Trophoblast cell (in vitro differentiated cells and primary cell): ENCODE results near the gene FREM1.

Experiments
- DNase-seq, 2 donors: peaks; one replicate each; pipeline ENCODE4 v3.0.0-alpha.2; 2016
- H2AFZ ChIP-seq: 2 replicates; pipeline ENCODE4 v1.6.1; 2013; ENCODE audit warnings: low read length, moderate library complexity, mild to moderate bottlenecking; ENCODE audit not compliant: insufficient read depth, poor library complexity
- H2AK5ac ChIP-seq: 2 replicates; pipeline ENCODE4 v1.6.1; 2013; ENCODE audit warnings: mild to moderate bottlenecking, low read length
- H2BK120ac ChIP-seq: 2 replicates; pipeline ENCODE4 v1.6.1; 2013; ENCODE audit warnings: low read length, mild to moderate bottlenecking, moderate library complexity; ENCODE audit not compliant: insufficient read depth, poor library complexity
- H2BK12ac ChIP-seq: 2 replicates; pipeline ENCODE4 v1.6.1; 2013; ENCODE audit warnings: mild to moderate bottlenecking, low read length, moderate library complexity
- H2BK5ac ChIP-seq: 2 replicates; pipeline ENCODE4 v1.6.1; 2013; ENCODE audit warnings: low read length, low read depth, moderate library complexity, mild to moderate bottlenecking; ENCODE audit not compliant: poor library complexity
- H3K14ac ChIP-seq: 2 replicates; pipeline ENCODE4 v1.6.1; 2013; ENCODE audit warnings: mild to moderate bottlenecking, low read length
- H3K18ac ChIP-seq: 2 replicates; pipeline ENCODE4 v1.6.1; 2013; ENCODE audit warnings: mild to moderate bottlenecking, low read length
- H3K23ac ChIP-seq: 2 replicates; pipeline ENCODE4 v1.6.1; 2013; ENCODE audit warnings: low read length
- H3K27ac ChIP-seq: 2 replicates; pipeline ENCODE4 v1.5.1; 2013; ENCODE audit warnings: low read depth, mild to moderate bottlenecking, inconsistent platforms, low read length, moderate library complexity
- H3K27me3 ChIP-seq: 2 replicates; pipeline ENCODE4 v1.6.1; 2013; ENCODE audit warnings: inconsistent platforms, mild to moderate bottlenecking, low read length, moderate library complexity; ENCODE audit not compliant: insufficient read depth
- H3K36me3 ChIP-seq, 2 experiments: 1 replicate in 1 of 2; 2 replicates in 1 of 2; pipeline ENCODE4 v1.6.1; 2013; ENCODE audit warnings: low read length in 2 of 2, mild to moderate bottlenecking in 2 of 2, moderate library complexity in 1 of 2; ENCODE audit not compliant: insufficient read depth in 2 of 2, control insufficient read depth in 1 of 2
- H3K4ac ChIP-seq: 2 replicates; pipeline ENCODE4 v1.6.1; 2013; ENCODE audit warnings: low read depth, mild to moderate bottlenecking, low read length, moderate library complexity
- H3K4me1 ChIP-seq, 2 experiments: 1 replicate in 1 of 2; 2 replicates in 1 of 2; pipeline ENCODE4 v1.6.1; 2013; ENCODE audit warnings: low read length in 2 of 2, mild to moderate bottlenecking in 2 of 2, moderate library complexity in 1 of 2; ENCODE audit not compliant: insufficient read depth in 2 of 2, control insufficient read depth in 1 of 2
- H3K4me2 ChIP-seq: 2 replicates; pipeline ENCODE4 v1.6.1; 2013; ENCODE audit warnings: inconsistent platforms, mild to moderate bottlenecking, low read length, moderate library complexity
- H3K4me3 ChIP-seq: 2 replicates; pipeline ENCODE4 v1.5.1; 2013; ENCODE audit warnings: mild to moderate bottlenecking, low read depth, low read length, inconsistent platforms
- H3K79me1 ChIP-seq: one replicate; pipeline ENCODE4 v1.6.1; 2013; ENCODE audit warnings: low read length
- H3K79me2 ChIP-seq: 2 replicates; pipeline ENCODE4 v1.6.1; 2013; ENCODE audit warnings: low read length, mild to moderate bottlenecking; ENCODE audit not compliant: control insufficient read depth, insufficient read depth, poor library complexity
- H3K9ac ChIP-seq: 2 replicates; pipeline ENCODE4 v1.6.1; 2013; ENCODE audit warnings: mild to moderate bottlenecking, low read length
- H3K9me3 ChIP-seq: 2 replicates; pipeline ENCODE4 v1.6.1; 2013; ENCODE audit warnings: low read depth, mild to moderate bottlenecking, control low read depth, inconsistent platforms, low read length; ENCODE audit not compliant: insufficient read depth
- H4K12ac ChIP-seq: 2 replicates; pipeline ENCODE4 v1.6.1; 2013; ENCODE audit warnings: low read depth, mild to moderate bottlenecking, low read length, moderate library complexity
- H4K8ac ChIP-seq: 2 replicates; pipeline ENCODE4 v1.6.1; 2013; ENCODE audit warnings: low read depth, mild to moderate bottlenecking, low read length, moderate library complexity
- H4K91ac ChIP-seq: one replicate; pipeline ENCODE4 v1.6.1; 2013; ENCODE audit warnings: low read depth, mild to moderate bottlenecking, low read length, moderate library complexity
- WGBS: extraction: QIAGEN DNeasy Blood & Tissue Kit; methylation state at CpG from one replicate; pipeline ENCODE4 v1.1.7; 2013; ENCODE audit warnings: missing lambda C conversion rate; ENCODE audit not compliant: insufficient read length, insufficient coverage; ENCODE audit errors: extremely low coverage; 5-methylcytosine and 5-hydroxymethylcytosine counted together

FREM1 gene

GRCh38 chr9:14936491-14936890, 26.3 kb upstream of the FREM1 start:
- Histone ChIP-seq H3K18ac (no peak overlapping the region), H3K4me3 (no peak overlapping the region), H3K9ac (no peak overlapping the region), H2BK120ac (peak overlapping the region; percentile 91), H3K4me1 (no peaks in the 10 kb centered on the region), H3K79me2 (no peaks in the 10 kb centered on the region), H3K79me1 (peaks cover 7% of the 10 kb centered on the region), H2BK5ac (peak overlapping the region; percentile 83), H3K36me3 (no peaks in the 10 kb centered on the region), H3K9me3 (no peaks in the 10 kb centered on the region), H3K4me2 (no peak overlapping the region), H3K27ac (peak overlapping the region; percentile 90), H2AK5ac (no peak overlapping the region), H4K91ac (peak overlapping the region; percentile 87), H2AFZ (no peak overlapping the region), H4K8ac (no peak overlapping the region), H2BK12ac (no peak overlapping the region), H4K12ac (no peak overlapping the region), H3K14ac (no peak overlapping the region), H3K23ac (no peak overlapping the region), H3K27me3 (no peaks in the 10 kb centered on the region), H3K4ac (no peak overlapping the region)
- no CpG with 5 or more reads among the region's 4 CpGs for WGBS
- no peak for DNase-seq

GRCh38 chr9:14935964-14936363, 25.7 kb upstream of the FREM1 start:
- Histone ChIP-seq H2BK120ac (no peak overlapping the region), H4K91ac (no peak overlapping the region), H4K12ac (no peak overlapping the region), H3K36me3 (no peaks in the 10 kb centered on the region), H3K79me2 (no peaks in the 10 kb centered on the region), H3K4me3 (no peak overlapping the region), H2AK5ac (no peak overlapping the region), H3K4ac (no peak overlapping the region), H2BK12ac (no peak overlapping the region), H3K4me1 (no peaks in the 10 kb centered on the region), H3K9ac (no peak overlapping the region), H3K18ac (no peak overlapping the region), H3K4me2 (no peak overlapping the region), H3K9me3 (no peaks in the 10 kb centered on the region), H4K8ac (no peak overlapping the region), H3K23ac (no peak overlapping the region), H3K79me1 (peaks cover 7% of the 10 kb centered on the region), H2AFZ (no peak overlapping the region), H3K27ac (peak overlapping the region; percentile 76), H3K27me3 (no peaks in the 10 kb centered on the region), H2BK5ac (no peak overlapping the region), H3K14ac (no peak overlapping the region)
- no peak for DNase-seq
- no CpG with 5 or more reads among the region's 1 CpG for WGBS

- Histone ChIP-seq H3K9ac (no peak overlapping the region), H3K9me3 (no peaks in the 10 kb centered on the region), H3K79me1 (peaks cover 7% of the 10 kb centered on the region), H4K91ac (no peak overlapping the region), H3K79me2 (no peaks in the 10 kb centered on the region), H2AK5ac (no peak overlapping the region), H4K12ac (no peak overlapping the region), H3K4me2 (no peak overlapping the region), H3K27ac (peak overlapping the region; percentile 75), H2BK120ac (no peak overlapping the region), H3K36me3 (no peaks in the 10 kb centered on the region), H3K4me3 (no peak overlapping the region), H3K4ac (no peak overlapping the region), H3K14ac (no peak overlapping the region), H3K4me1 (no peaks in the 10 kb centered on the region), H2BK12ac (no peak overlapping the region), H3K18ac (no peak overlapping the region), H4K8ac (no peak overlapping the region), H3K23ac (no peak overlapping the region), H3K27me3 (no peaks in the 10 kb centered on the region), H2AFZ (no peak overlapping the region), H2BK5ac (no peak overlapping the region)
- DNase-seq, result no peak
- 100% methylated on average over 1 of the region's 4 CpGs for WGBS
Measured at GRCh38 chr9:14935106-14935751, 25.0 kb upstream of the FREM1 start.

GRCh38 chr9:14932641-14933040, 22.4 kb upstream of the FREM1 start:
- Histone ChIP-seq H4K8ac (no peak overlapping the region), H3K79me2 (no peaks in the 10 kb centered on the region), H3K27me3 (no peaks in the 10 kb centered on the region), H3K14ac (no peak overlapping the region), H3K9me3 (no peaks in the 10 kb centered on the region), H3K4ac (no peak overlapping the region), H2BK120ac (no peak overlapping the region), H2BK12ac (no peak overlapping the region), H3K4me3 (no peak overlapping the region), H3K27ac (no peak overlapping the region), H3K4me1 (no peaks in the 10 kb centered on the region), H3K23ac (no peak overlapping the region), H3K36me3 (no peaks in the 10 kb centered on the region), H4K91ac (no peak overlapping the region), H3K9ac (no peak overlapping the region), H3K18ac (no peak overlapping the region), H4K12ac (no peak overlapping the region), H3K79me1 (peaks cover 4% of the 10 kb centered on the region), H3K4me2 (no peak overlapping the region), H2BK5ac (no peak overlapping the region), H2AFZ (no peak overlapping the region), H2AK5ac (no peak overlapping the region)
- no peak for DNase-seq
- WGBS, result no CpG with 5 or more reads among the region's 2 CpGs
